CD8-positive, alpha-beta memory T cell (primary cell): ENCODE measurements around the gene DNAJC9. TPM values are rescaled to one million over a fixed set of nuclear protein-coding genes. Genes with fewer than 3 reads are reported as not detected.

Experiments used
- CTCF ChIA-PET: fragments of 350-600 bp; sonication (Branson Sonifier 250); formaldehyde crosslinking; loops from one replicate; lab custom pipeline; 2021; ENCODE audit warnings: antibody characterized with exemption; lab: Charles Lee
- POLR2A ChIA-PET: fragments of 350-600 bp; sonication (Branson Sonifier 250); formaldehyde crosslinking; loops from one replicate; lab custom pipeline; 2021; ENCODE audit warnings: antibody characterized with exemption; lab: Charles Lee
- DNase-seq, 5 donors: peaks; one replicate each; pipeline versions ENCODE4 v3.0.0 to v3.0.0-alpha.2; 2020 to 2022; ENCODE audit warnings: mixed read lengths in 1 of 5
- H3K27ac ChIP-seq: one replicate; pipeline ENCODE4 v1.7.0; 2013; ENCODE audit warnings: low read depth, mild to moderate bottlenecking, low read length, moderate library complexity
- H3K27me3 ChIP-seq: 2 replicates; pipeline ENCODE4 v1.7.0; 2013; ENCODE audit warnings: low read length, mild to moderate bottlenecking; ENCODE audit not compliant: insufficient read depth, poor library complexity, severe bottlenecking
- H3K36me3 ChIP-seq: 2 replicates; pipeline ENCODE4 v1.7.0; 2013; ENCODE audit warnings: mild to moderate bottlenecking, low read length, moderate library complexity; ENCODE audit not compliant: insufficient read depth
- H3K4me1 ChIP-seq: 2 replicates; pipeline ENCODE4 v1.7.0; 2013; ENCODE audit warnings: mild to moderate bottlenecking, low read length, moderate library complexity; ENCODE audit not compliant: insufficient read depth
- H3K4me3 ChIP-seq: 2 replicates; pipeline ENCODE4 v1.7.0; 2013; ENCODE audit warnings: mild to moderate bottlenecking, low read length
- H3K9me3 ChIP-seq: 2 replicates; pipeline ENCODE4 v1.7.0; 2013; ENCODE audit warnings: mild to moderate bottlenecking, low read length
- H3K27ac Mint-ChIP-seq, 8 donors: one replicate each; pipeline ENCODE4 v1.8.0; 2020 to 2021; ENCODE audit warnings: mixed read lengths in 8 of 8, mild to moderate bottlenecking in 6 of 8, inconsistent platforms in 3 of 8, moderate library complexity in 3 of 8
- H3K27me3 Mint-ChIP-seq, 2 donors: one replicate each; pipeline ENCODE4 v1.8.0; 2020 to 2021; ENCODE audit warnings: mixed read lengths in 2 of 2, mild to moderate bottlenecking in 1 of 2, moderate library complexity in 1 of 2
- H3K36me3 Mint-ChIP-seq, 3 donors: one replicate each; pipeline ENCODE4 v1.8.0; 2020 to 2021; ENCODE audit warnings: mixed read lengths in 3 of 3, inconsistent platforms in 1 of 3, mild to moderate bottlenecking in 1 of 3
- H3K4me1 Mint-ChIP-seq, 3 donors: one replicate each; pipeline ENCODE4 v1.8.0; 2020 to 2021; ENCODE audit warnings: mixed read lengths in 3 of 3, inconsistent platforms in 1 of 3, mild to moderate bottlenecking in 1 of 3
- H3K4me3 Mint-ChIP-seq, 7 donors: one replicate each; pipeline ENCODE4 v1.8.0; 2020 to 2021; ENCODE audit warnings: mixed read lengths in 7 of 7, mild to moderate bottlenecking in 6 of 7, moderate library complexity in 4 of 7, inconsistent platforms in 2 of 7
- H3K9me3 Mint-ChIP-seq, 5 donors: one replicate each; pipeline ENCODE4 v1.8.0; 2020 to 2022; ENCODE audit warnings: mixed read lengths in 5 of 5, mild to moderate bottlenecking in 3 of 5, moderate library complexity in 2 of 5, inconsistent platforms in 1 of 5
- polyA plus RNA-seq: library from polyadenylated mRNA; unstranded; fragments of 300-500 nt; fragmentation: Illumina TruSeq; gene quantifications from one replicate; pipeline ENCODE4 v1.2.3, GENCODE V29; 2021
- total RNA-seq, 2 experiments: library from RNA; stranded (reverse); gene quantifications; one replicate each; pipeline ENCODE4 v1.2.3, GENCODE V29; 2021

The DNAJC9 gene
- total and polyA plus RNA-seq, 3 experiments from 2014 or later, result 36.3 to 76.4 (median 75.0) TPM

DNA sequence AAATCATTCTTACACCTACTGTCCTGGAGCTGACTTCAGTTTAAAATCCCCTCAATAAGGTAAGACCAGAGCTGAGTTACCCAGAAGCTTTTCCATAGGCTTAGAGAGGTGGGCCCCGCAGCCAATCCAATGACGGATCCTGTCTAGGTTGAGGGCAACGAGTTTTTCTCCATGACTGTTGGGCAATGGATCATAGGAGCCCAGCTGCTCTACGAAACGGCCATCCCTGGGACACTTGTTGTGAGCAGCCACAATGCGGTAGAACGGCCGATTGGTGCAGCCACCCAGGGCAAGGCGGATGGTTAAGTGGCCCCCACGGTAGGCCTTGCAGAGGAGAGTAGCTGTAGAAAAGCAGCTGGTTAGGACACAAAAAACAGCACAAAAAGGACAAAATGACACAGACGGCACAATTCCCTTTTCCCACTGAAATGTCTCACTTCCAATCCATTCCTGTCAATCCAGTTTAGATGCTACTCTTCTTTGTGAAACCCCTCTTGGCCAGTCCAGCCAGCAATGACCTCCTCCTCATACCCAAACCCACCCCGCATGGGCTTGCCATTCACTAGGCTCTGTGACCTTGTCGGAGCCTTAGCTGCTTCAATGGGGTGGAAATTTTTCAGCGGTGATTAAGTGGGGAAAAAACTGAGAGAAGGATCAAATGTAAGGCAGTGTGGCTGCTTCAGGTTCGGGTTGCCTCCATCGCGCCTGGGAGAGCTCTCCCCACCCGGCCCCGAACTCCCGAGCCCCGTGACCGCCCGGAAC, 4.8 kb upstream of the DNAJC9 start:
- ChIA-PET POLR2A (interaction anchor here (1.7 kb wide), 1 partner anchor 244 kb away, joined by 4 read pairs; the partner anchor contains the start of gene PPP3CB), CTCF (interaction anchor here (1.6 kb wide), 1 partner anchor 244 kb away, joined by 3 read pairs; the partner anchor contains the start of gene PPP3CB)
- no peaks in the 10 kb centered on the region for H3K9me3 ChIP-seq
- Mint-ChIP-seq H3K27me3 (no peaks in the 10 kb centered on the region), H3K4me1 (peaks cover 34 to 52% (median 46%) of the 10 kb centered on the region in 3 donors), H3K27ac (peak overlapping the region; percentile 87 to 97 (median 95)), H3K9me3 (no peaks in the 10 kb centered on the region), H3K36me3 (peaks cover 0 to 42% (median 8%) of the 10 kb centered on the region in 3 donors), H3K4me3 (peak overlapping the region; percentile 98 to 99 (median 99))
- DNase-seq, result no peak
- no peaks in the 10 kb centered on the region for H3K27me3 ChIP-seq
- no peaks in the 10 kb centered on the region for H3K36me3 ChIP-seq
- H3K27ac ChIP-seq, result peak overlapping the region; percentile 92
- peaks cover 38% of the 10 kb centered on the region for H3K4me1 ChIP-seq
- peak overlapping the region; percentile 90 for H3K4me3 ChIP-seq

DNA sequence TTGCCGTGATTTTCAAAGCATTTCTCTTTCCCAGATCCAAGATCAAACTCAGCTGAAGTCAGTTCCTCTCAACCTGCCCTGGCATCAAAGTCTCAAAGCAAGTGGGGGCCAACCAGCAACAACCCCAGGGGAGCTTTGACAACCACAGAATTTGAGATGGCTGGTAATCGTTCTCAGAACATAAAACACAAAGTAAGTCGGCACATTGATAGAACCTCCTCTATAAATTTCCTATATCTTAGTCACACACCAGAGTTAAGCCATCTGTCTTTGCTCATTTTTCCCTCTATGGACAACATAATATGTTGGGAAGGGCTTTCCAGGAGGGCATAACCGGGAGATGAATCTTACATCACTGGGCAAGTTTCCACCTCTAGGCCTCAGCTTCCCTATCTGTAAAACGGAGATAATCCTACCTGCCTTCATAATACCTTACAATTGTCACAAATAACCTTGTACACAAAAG, 1.2 kb upstream of the DNAJC9 start:
- Mint-ChIP-seq H3K9me3 (no peaks in the 10 kb centered on the region), H3K36me3 (peaks cover 8 to 75% (median 8%) of the 10 kb centered on the region in 3 donors), H3K4me3 (peak overlapping the region; percentile 25 to 100 (median 44)), H3K27me3 (no peaks in the 10 kb centered on the region), H3K27ac (peak overlapping the region; percentile 57 to 99 (median 94)), H3K4me1 (peaks cover 58 to 81% (median 77%) of the 10 kb centered on the region in 3 donors)
- Histone ChIP-seq H3K36me3 (peaks cover 13% of the 10 kb centered on the region), H3K9me3 (no peaks in the 10 kb centered on the region), H3K27ac (peak overlapping the region; percentile 15), H3K4me1 (peaks cover 58% of the 10 kb centered on the region), H3K4me3 (no peak overlapping the region), H3K27me3 (no peaks in the 10 kb centered on the region)
- ChIA-PET POLR2A (interaction anchor here (2.1 kb wide), 1 partner anchor 165 kb away, joined by 5 read pairs; no protein-coding TSS in a partner anchor), CTCF (no interaction called here)
- DNase-seq, result no peak

DNA sequence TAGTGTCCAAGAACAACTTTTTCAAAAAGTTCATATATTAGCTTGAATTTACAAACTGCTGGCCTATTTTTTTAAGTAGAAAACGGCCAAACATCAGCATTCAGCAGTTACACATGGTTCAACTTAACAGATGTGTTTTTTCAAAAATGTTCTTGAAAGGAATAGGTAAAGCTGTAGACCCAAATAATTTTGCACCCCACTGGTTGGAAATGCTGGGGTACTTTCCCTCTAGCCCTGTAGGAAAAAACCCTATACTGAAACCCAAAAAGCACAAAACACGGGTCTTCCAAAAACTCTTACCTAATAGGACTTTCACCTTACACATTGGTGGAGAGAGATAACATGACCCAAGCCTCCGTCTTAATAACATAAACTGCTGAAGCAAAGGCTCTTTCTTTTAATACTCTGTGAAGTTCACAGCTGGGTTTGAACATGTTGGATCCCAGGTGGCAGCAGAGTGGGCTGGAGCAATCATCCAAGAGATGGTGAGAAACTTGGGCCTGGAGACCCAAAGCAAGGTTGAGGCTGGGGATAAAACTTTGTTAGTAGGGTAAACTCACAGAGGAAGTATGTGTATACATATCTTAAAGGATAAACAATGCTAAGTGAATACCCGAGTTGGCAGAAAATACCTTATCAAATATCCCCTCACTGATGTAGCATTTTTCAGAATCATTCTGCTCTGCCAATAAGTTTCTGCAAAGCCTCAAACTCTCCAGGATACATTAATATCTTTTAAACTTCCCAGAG, 629 bp upstream of the DNAJC9 start:
- Histone ChIP-seq H3K36me3 (peaks cover 13% of the 10 kb centered on the region), H3K27ac (peak overlapping the region; percentile 89), H3K4me1 (peaks cover 54% of the 10 kb centered on the region), H3K9me3 (no peaks in the 10 kb centered on the region), H3K4me3 (peak overlapping the region; percentile 82), H3K27me3 (no peaks in the 10 kb centered on the region)
- H3K36me3 Mint-ChIP-seq, result peaks cover 8 to 79% (median 10%) of the 10 kb centered on the region in 3 donors
- peak overlapping the region; percentile 94 to 100 (median 96) for H3K4me3 Mint-ChIP-seq
- H3K9me3 Mint-ChIP-seq, result no peaks in the 10 kb centered on the region
- no peaks in the 10 kb centered on the region for H3K27me3 Mint-ChIP-seq
- POLR2A ChIA-PET, result interaction anchor here (0.6 to 2.1 kb wide), 8 partner anchors 80 to 477 kb away, joined by 3 to 14 read pairs (median 5); partner anchors contain the start of genes CFAP70, ECD, FAM149B1 and P4HA1
- peak overlapping the region; percentile 93 to 99 (median 96) for H3K27ac Mint-ChIP-seq
- CTCF ChIA-PET, result interaction anchor here (1.1 to 1.3 kb wide), 3 partner anchors 8 to 152 kb away, joined by 3 read pairs; no protein-coding TSS in a partner anchor
- H3K4me1 Mint-ChIP-seq, result peaks cover 53 to 75% (median 71%) of the 10 kb centered on the region in 3 donors
- no peak for DNase-seq

DNA sequence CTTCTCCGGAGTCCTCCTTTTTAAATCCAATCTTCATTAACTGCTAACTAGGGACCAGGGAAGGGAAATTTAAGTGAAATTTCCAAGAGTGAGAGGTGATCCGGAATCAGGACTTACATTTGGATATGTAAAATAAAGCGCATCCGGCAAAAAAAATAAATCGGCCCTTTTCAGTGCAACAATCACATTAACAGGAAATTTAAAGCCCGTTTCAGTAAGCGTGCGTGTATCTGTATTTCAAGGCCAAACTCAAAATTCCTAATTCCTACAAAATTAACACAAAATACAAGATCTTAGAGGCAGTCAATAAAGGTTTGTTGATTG, 771 bp downstream of the DNAJC9 start:
- DNase-seq, result no peak
- CTCF ChIA-PET, result interaction anchor here (1.3 kb wide), 1 partner anchor 148 kb away, joined by 3 read pairs; no protein-coding TSS in a partner anchor
- Histone ChIP-seq H3K27ac (peak overlapping the region; percentile 89), H3K9me3 (no peaks in the 10 kb centered on the region), H3K36me3 (peaks cover 22% of the 10 kb centered on the region), H3K27me3 (no peaks in the 10 kb centered on the region), H3K4me3 (peak overlapping the region; percentile 82), H3K4me1 (peaks cover 46% of the 10 kb centered on the region)
- H3K4me3 Mint-ChIP-seq, result peak overlapping the region; percentile 94 to 100 (median 96)
- peak overlapping the region; percentile 93 to 99 (median 96) for H3K27ac Mint-ChIP-seq
- H3K36me3 Mint-ChIP-seq, result peaks cover 8 to 80% (median 12%) of the 10 kb centered on the region in 3 donors
- POLR2A ChIA-PET, result interaction anchor here (0.9 to 2.1 kb wide), 5 partner anchors 14 to 249 kb away, joined by 3 to 14 read pairs (median 5); partner anchors contain the start of genes CFAP70, P4HA1 and PPP3CB
- no peaks in the 10 kb centered on the region for H3K9me3 Mint-ChIP-seq
- H3K4me1 Mint-ChIP-seq, result peaks cover 44 to 61% (median 59%) of the 10 kb centered on the region in 3 donors
- H3K27me3 Mint-ChIP-seq, result no peaks in the 10 kb centered on the region

DNA sequence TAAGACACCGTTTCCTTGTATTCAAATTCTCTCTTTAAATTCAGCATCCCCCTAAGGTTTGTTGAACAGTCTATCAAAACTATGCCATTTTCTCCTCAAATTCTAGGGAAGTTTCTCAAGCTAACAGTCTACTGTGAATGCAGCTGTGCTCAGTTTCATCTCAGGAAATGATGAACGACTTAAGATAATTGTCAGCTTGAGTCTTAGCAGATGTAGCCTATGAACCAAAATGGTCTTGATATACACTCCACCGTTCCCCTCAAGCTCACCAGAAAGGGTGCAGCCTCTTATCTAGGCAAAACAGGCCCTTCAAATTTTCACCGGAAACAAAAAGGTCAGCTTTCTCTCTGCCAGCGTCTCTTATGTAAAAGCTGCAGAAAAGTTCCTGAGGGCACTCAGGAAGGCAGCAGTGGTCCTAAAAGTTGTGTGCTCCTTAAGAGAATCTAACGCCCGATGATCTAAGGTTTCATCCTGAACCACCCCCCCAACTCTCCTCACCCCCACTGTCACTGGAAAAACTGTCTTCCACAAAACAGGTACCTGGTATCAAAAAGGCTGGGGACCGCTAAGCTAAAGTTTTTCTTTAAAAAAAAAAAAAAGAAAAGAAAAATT, 2.1 kb downstream of the DNAJC9 start:
- H3K27me3 ChIP-seq, result no peaks in the 10 kb centered on the region
- Mint-ChIP-seq H3K27ac (peak overlapping the region; percentile 28 to 93 (median 82)), H3K27me3 (no peaks in the 10 kb centered on the region), H3K36me3 (peaks cover 0 to 82% (median 12%) of the 10 kb centered on the region in 3 donors), H3K4me1 (peaks cover 35 to 53% (median 50%) of the 10 kb centered on the region in 3 donors), H3K9me3 (no peaks in the 10 kb centered on the region), H3K4me3 (peak overlapping the region in 6 of 7 donors; percentile 29 to 66 (median 46))
- ChIA-PET POLR2A (interaction anchor here (0.6 kb wide), 1 partner anchor 32 kb away, joined by 5 read pairs; no protein-coding TSS in a partner anchor), CTCF (no interaction called here)
- H3K36me3 ChIP-seq, result peaks cover 28% of the 10 kb centered on the region
- H3K9me3 ChIP-seq, result no peaks in the 10 kb centered on the region
- no peak for DNase-seq
- no peak overlapping the region for H3K4me3 ChIP-seq
- H3K4me1 ChIP-seq, result peaks cover 37% of the 10 kb centered on the region
- peak overlapping the region; percentile 53 for H3K27ac ChIP-seq

DNA sequence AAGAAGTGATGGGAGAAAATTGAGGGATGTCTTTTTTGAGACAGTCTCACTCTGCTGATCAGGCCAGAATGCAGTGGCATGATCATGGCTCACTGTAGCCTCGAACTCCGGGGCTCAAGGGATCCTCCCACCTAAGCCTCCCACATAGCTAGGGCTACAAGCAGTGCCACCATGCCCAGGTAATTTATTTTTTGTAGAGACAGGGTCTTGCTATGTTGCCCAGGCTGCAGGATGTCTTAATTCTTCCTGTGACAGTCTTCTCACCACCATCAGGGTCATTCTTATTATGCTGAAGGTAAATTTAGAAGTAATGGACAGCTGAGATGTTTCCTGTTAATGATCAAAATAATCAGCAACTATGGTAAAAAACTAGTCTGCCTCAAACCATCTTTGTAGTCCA, 7.1 kb downstream of the DNAJC9 start:
- H3K27me3 Mint-ChIP-seq, result no peaks in the 10 kb centered on the region
- DNase-seq, result no peak
- ChIA-PET POLR2A (interaction anchor here (0.7 kb wide), 1 partner anchor 152 kb away, joined by 4 read pairs; no protein-coding TSS in a partner anchor), CTCF (no interaction called here)
- no peak overlapping the region for H3K4me3 ChIP-seq
- peaks cover 10 to 21% (median 15%) of the 10 kb centered on the region in 3 donors for H3K4me1 Mint-ChIP-seq
- peaks cover 28% of the 10 kb centered on the region for H3K36me3 ChIP-seq
- peaks cover 0 to 83% (median 10%) of the 10 kb centered on the region in 3 donors for H3K36me3 Mint-ChIP-seq
- H3K27ac ChIP-seq, result no peak overlapping the region
- H3K9me3 ChIP-seq, result no peaks in the 10 kb centered on the region
- H3K4me1 ChIP-seq, result peaks cover 9% of the 10 kb centered on the region
- H3K27ac Mint-ChIP-seq, result peak overlapping the region in 2 of 8 donors; percentile 5 to 26
- H3K27me3 ChIP-seq, result no peaks in the 10 kb centered on the region
- no peak overlapping the region for H3K4me3 Mint-ChIP-seq
- no peaks in the 10 kb centered on the region for H3K9me3 Mint-ChIP-seq

DNA sequence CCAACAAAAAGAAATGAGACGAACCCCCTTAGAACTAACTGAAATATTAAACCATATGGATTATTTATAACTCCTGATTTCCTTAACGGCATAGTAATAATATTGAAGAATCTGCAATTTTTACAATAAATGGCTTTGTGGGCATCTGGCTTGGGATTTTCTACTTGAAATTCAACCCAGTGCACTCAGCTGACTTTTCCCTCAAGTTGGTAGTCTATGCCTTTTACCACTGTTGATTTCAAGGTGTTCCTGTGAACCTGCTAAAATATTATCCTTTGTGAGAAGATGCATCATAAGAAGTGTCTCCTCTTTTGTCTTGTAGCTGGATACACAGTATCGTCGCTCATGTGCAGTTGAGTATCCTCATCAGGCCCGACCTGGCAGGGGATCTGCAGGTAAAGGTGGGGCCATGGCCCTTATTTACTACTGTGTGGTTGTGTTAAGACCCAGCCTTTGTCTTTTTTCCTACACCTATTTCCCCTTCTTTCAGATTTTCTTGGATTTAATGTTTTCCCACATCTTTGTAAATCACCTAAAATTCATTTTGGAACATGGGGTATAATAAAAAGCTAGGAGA, 8.0 kb downstream of the DNAJC9 start:
- Mint-ChIP-seq H3K36me3 (peaks cover 0 to 83% (median 7%) of the 10 kb centered on the region in 3 donors), H3K4me1 (peaks cover 3 to 13% (median 7%) of the 10 kb centered on the region in 3 donors), H3K27ac (peak overlapping the region in 1 of 8 donors; percentile 41), H3K27me3 (no peaks in the 10 kb centered on the region), H3K4me3 (no peak overlapping the region), H3K9me3 (no peaks in the 10 kb centered on the region)
- H3K9me3 ChIP-seq, result no peaks in the 10 kb centered on the region
- ChIA-PET POLR2A (interaction anchor here (0.7 kb wide), 1 partner anchor 55 kb away, joined by 4 read pairs; no protein-coding TSS in a partner anchor), CTCF (no interaction called here)
- DNase-seq, result no peak
- H3K36me3 ChIP-seq, result peaks cover 23% of the 10 kb centered on the region
- peaks cover 2% of the 10 kb centered on the region for H3K4me1 ChIP-seq
- H3K27me3 ChIP-seq, result no peaks in the 10 kb centered on the region
- no peak overlapping the region for H3K27ac ChIP-seq
- no peak overlapping the region for H3K4me3 ChIP-seq
